ENCODE results near the gene ALG12.

The ALG12 gene

GRCh38 chr22:49866646-49867045, 51.6 kb downstream of the ALG12 start:
- H3K4me3 Mint-ChIP-seq, result peak overlapping the region; percentile 68
- peaks cover 43% of the 10 kb centered on the region for H3K9me3 Mint-ChIP-seq
- no peaks in the 10 kb centered on the region for H3K27me3 Mint-ChIP-seq (ENCODE audit: low read depth)
- peaks cover 57% of the 10 kb centered on the region for H3K4me1 Mint-ChIP-seq (ENCODE audit: low read depth)
- DNase-seq (ENCODE audit: low spot score), result no peak
- H3K27ac Mint-ChIP-seq, result peak overlapping the region; percentile 88
- H3K36me3 Mint-ChIP-seq (ENCODE audit: low read depth), result peaks cover 62% of the 10 kb centered on the region

GRCh38 chr22:49866134-49866533, 52.1 kb downstream of the ALG12 start:
- Mint-ChIP-seq H3K9me3 (peaks cover 43% of the 10 kb centered on the region), H3K36me3 (ENCODE audit: low read depth) (peaks cover 63% of the 10 kb centered on the region), H3K27ac (peak overlapping the region; percentile 63), H3K4me1 (ENCODE audit: low read depth) (peaks cover 58% of the 10 kb centered on the region), H3K4me3 (no peak overlapping the region), H3K27me3 (ENCODE audit: low read depth) (no peaks in the 10 kb centered on the region)
- no peak for DNase-seq (ENCODE audit: low spot score)

DNA sequence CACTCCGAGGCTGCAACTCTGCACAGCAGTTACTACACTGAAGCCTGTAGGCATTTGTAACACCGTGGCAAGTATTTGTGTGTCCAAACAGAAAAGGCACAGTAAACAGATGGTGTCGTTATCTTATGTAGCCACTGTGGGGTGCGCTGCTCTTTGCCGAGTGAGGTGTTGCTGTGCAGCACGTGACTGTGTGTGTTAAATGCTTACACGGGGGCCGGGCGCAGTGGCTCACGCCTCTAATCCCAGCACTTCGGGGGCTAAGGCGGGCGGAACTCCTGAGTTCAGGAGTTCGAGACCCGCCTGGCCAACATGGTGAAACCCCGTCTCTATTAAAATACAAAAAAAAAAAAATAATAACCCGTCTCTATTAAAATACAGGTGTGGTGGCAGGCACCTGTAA, 53.1 kb downstream of the ALG12 start:
- Mint-ChIP-seq H3K9me3 (peaks cover 37% of the 10 kb centered on the region), H3K27me3 (ENCODE audit: low read depth) (no peaks in the 10 kb centered on the region), H3K4me3 (no peak overlapping the region), H3K27ac (no peak overlapping the region), H3K4me1 (ENCODE audit: low read depth) (peaks cover 52% of the 10 kb centered on the region), H3K36me3 (ENCODE audit: low read depth) (peaks cover 57% of the 10 kb centered on the region)
- no peak for DNase-seq (ENCODE audit: low spot score)

- DNase-seq (ENCODE audit: low spot score), result no peak
- Mint-ChIP-seq H3K4me3 (no peak overlapping the region), H3K27me3 (ENCODE audit: low read depth) (no peaks in the 10 kb centered on the region), H3K36me3 (ENCODE audit: low read depth) (peaks cover 50% of the 10 kb centered on the region), H3K9me3 (peaks cover 25% of the 10 kb centered on the region), H3K27ac (peak overlapping the region; percentile 4), H3K4me1 (ENCODE audit: low read depth) (peaks cover 44% of the 10 kb centered on the region)
Measured at GRCh38 chr22:49863931-49864330, 54.3 kb downstream of the ALG12 start.

DNA sequence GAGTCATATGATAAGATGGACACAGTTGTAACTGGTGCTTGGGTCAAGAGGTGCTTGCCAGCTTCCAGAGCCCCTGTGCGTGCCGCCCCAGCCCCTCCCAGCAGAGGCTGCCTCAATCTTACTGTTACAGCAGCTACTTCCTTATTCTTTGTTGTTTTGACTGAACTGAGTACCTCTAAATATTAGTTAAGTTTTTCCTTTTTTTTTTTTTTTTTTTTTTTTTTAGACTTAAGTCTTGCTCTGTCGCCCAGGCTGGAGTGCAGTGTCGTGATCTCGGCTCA, 55.8 kb downstream of the ALG12 start:
- Mint-ChIP-seq H3K4me1 (ENCODE audit: low read depth) (peaks cover 34% of the 10 kb centered on the region), H3K27ac (no peak overlapping the region), H3K4me3 (no peak overlapping the region), H3K27me3 (ENCODE audit: low read depth) (no peaks in the 10 kb centered on the region), H3K9me3 (peaks cover 19% of the 10 kb centered on the region), H3K36me3 (ENCODE audit: low read depth) (peaks cover 44% of the 10 kb centered on the region)
- DNase-seq (ENCODE audit: low spot score), result no peak

GRCh38 chr22:49861642-49862495, 56.4 kb downstream of the ALG12 start:
- no peak for DNase-seq (ENCODE audit: low spot score)
- peaks cover 39% of the 10 kb centered on the region for H3K36me3 Mint-ChIP-seq (ENCODE audit: low read depth)
- peaks cover 30% of the 10 kb centered on the region for H3K4me1 Mint-ChIP-seq (ENCODE audit: low read depth)
- no peaks in the 10 kb centered on the region for H3K27me3 Mint-ChIP-seq (ENCODE audit: low read depth)
- H3K9me3 Mint-ChIP-seq, result peaks cover 15% of the 10 kb centered on the region
- H3K27ac Mint-ChIP-seq, result no peak overlapping the region
- H3K4me3 Mint-ChIP-seq, result no peak overlapping the region

- Mint-ChIP-seq H3K36me3 (ENCODE audit: low read depth) (peaks cover 26% of the 10 kb centered on the region), H3K4me3 (no peak overlapping the region), H3K27ac (no peak overlapping the region), H3K27me3 (ENCODE audit: low read depth) (no peaks in the 10 kb centered on the region), H3K4me1 (ENCODE audit: low read depth) (peaks cover 27% of the 10 kb centered on the region), H3K9me3 (no peaks in the 10 kb centered on the region)
- no peak for DNase-seq (ENCODE audit: low spot score)
Measured at GRCh38 chr22:49858827-49859226, 59.4 kb downstream of the ALG12 start.

DNA sequence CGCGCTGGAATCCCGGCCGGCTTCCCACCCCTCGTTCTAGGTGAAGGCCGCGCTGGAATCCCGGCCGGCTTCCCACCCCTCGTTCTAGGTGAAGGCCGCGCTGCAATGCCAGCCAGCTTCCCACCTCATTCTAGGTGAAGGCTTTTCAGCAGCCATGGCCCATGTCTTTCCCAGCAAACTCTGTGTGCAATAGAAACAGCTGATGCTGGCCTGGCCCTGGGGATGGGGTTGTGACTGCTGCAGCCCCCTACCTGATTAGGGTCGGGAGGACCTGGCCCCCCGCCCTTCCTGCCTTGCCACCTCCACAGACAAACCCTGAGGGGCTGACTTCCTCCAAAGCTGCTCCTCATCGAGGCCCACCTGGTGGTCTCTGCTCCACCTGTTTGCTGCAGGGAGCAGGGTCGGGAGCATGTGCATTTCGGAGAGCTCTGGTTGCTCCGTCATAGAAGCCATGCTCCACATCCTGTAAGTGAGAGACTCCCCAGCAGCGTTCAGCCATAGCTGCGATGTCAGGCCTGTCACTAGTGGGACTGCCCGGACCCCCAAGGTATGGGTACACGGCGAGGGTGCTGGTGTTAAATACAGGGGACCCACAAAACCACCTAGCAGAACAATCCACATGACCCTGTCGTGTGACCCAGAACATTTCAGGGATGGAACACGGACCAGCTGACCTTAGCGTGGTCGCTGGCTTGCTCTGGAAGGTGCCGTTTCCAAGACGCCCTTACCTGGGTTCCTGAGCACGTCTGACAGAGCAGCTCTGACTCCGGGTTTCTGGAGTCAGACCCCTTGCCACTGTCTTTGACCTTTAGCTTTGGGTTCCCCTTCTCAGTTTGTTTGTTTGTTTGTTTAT, 61.2 kb downstream of the ALG12 start:
- DNase-seq (ENCODE audit: low spot score), result no peak
- Mint-ChIP-seq H3K36me3 (ENCODE audit: low read depth) (peaks cover 24% of the 10 kb centered on the region), H3K27me3 (ENCODE audit: low read depth) (no peaks in the 10 kb centered on the region), H3K9me3 (no peaks in the 10 kb centered on the region), H3K4me3 (no peak overlapping the region), H3K27ac (peak overlapping the region; percentile 12), H3K4me1 (ENCODE audit: low read depth) (peaks cover 30% of the 10 kb centered on the region)

- Mint-ChIP-seq H3K27ac (no peak overlapping the region), H3K4me1 (ENCODE audit: low read depth) (peaks cover 32% of the 10 kb centered on the region)
Measured at GRCh38 chr22:49856343-49856742, 61.9 kb downstream of the ALG12 start.

DNA sequence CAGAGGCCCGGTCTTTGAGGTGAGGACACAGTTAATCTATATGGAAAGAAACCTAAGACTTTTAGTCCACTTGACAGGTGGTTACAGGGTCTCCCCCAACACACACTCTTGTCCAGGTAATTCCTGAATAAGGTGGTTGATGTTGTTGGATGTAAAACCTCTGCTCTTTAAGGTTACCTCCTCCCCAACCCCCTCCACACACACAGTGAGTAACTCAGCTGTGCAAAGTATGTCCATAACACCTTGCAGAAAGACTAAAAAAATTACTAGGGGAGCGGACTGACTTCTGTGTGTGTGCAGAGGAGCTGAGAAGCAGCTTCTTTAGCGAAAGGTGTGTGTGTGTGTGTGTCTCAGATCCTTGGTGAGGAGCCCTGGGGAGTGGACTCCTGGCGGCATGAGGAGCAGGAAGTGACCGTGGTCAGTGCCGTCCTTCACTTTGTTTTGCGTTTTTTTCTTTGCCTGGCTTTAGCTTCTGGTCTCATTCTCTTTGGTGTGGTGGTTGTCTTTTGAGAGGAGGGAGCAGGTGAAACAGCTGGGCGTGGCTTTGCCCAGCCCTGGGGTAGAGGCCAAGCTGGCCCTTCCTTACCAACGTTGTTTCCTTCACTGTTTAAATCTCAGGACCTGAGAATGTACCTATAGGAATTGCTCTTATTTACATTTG, 62.9 kb downstream of the ALG12 start:
- DNase-seq (ENCODE audit: low spot score), result no peak

More at GRCh38 chr22:49856343-49856742, 61.9 kb downstream of the ALG12 start:
- Mint-ChIP-seq H3K27me3 (ENCODE audit: low read depth) (no peaks in the 10 kb centered on the region), H3K4me3 (peak overlapping the region; percentile 96), H3K9me3 (no peaks in the 10 kb centered on the region), H3K36me3 (ENCODE audit: low read depth) (peaks cover 20% of the 10 kb centered on the region)
- DNase-seq (ENCODE audit: low spot score), result no peak

DNA sequence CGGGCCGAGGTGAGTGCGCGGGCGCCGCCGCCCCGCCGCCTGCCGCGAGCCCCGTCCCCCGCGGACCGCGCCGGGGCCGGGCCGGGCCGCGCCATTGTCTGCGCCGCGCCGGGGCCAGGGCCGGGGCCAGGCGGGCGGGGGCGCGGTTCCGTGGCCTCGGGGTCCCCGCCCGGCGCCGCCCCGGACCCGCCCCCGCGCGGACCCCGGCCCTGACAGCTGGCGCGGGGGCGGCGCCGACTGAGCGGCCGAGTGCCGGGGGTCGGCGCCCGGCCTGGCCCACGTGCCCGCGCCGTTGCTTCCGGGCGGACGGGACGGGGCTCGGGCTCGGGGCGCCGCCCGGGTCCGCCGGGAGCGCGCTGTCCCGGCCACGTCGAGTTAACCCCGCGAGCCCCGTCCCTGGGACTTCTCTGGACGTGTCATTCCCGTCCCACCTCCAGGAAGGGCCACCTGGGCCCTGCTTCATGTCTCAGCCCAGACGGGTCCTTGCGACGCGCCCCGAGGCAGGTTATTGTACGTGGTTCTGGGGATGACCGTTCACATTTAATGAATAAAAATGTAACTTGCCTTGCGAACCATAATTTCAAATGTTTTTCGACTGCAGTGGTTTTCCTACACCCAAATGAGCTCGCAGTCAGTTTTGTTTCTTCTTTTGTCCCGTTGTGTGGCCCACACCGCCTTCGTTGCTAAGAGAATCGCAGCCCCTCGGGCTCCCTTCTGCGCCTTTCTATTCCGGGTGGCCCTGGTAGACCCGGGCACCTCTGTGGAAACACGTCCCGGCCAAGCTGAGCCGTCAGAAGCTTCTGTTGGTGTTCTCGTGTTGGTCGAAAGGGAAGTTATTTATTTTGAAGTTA, 64.0 kb downstream of the ALG12 start:
- Mint-ChIP-seq H3K36me3 (ENCODE audit: low read depth) (peaks cover 18% of the 10 kb centered on the region), H3K4me3 (peak overlapping the region; percentile 96), H3K9me3 (no peaks in the 10 kb centered on the region), H3K27me3 (ENCODE audit: low read depth) (peaks cover 3% of the 10 kb centered on the region), H3K4me1 (ENCODE audit: low read depth) (peaks cover 43% of the 10 kb centered on the region), H3K27ac (peak overlapping the region; percentile 94)
- DNase-seq (ENCODE audit: low spot score), result no peak

More for the DNA sequence above, 62.9 kb downstream of the ALG12 start:
- Mint-ChIP-seq H3K27me3 (ENCODE audit: low read depth) (peaks cover 3% of the 10 kb centered on the region), H3K4me1 (ENCODE audit: low read depth) (peaks cover 40% of the 10 kb centered on the region), H3K4me3 (peak overlapping the region; percentile 96), H3K36me3 (ENCODE audit: low read depth) (peaks cover 20% of the 10 kb centered on the region), H3K9me3 (no peaks in the 10 kb centered on the region), H3K27ac (peak overlapping the region; percentile 38)

- Mint-ChIP-seq H3K9me3 (no peaks in the 10 kb centered on the region), H3K4me1 (ENCODE audit: low read depth) (peaks cover 38% of the 10 kb centered on the region), H3K27ac (peak within 1 kb of the TSS; percentile 94)
Measured at GRCh38 chr22:49852898-49853894, 65.0 kb downstream of the ALG12 start, which contains the start of gene ZBED4. ZBED4 (plus strand) TSS chr22:49853844; CDS start chr22:49883663, 29,819 bp downstream.

More at GRCh38 chr22:49852898-49853894, 65.0 kb downstream of the ALG12 start, which contains the start of gene ZBED4:
- peaks cover 10% of the 10 kb centered on the region for H3K36me3 Mint-ChIP-seq (ENCODE audit: low read depth)
- H3K27me3 Mint-ChIP-seq (ENCODE audit: low read depth), result peaks cover 5% of the 10 kb centered on the region
- H3K4me3 Mint-ChIP-seq, result peak within 1 kb of the TSS; percentile 96
- DNase-seq (ENCODE audit: low spot score), result peak; percentile 100
